HepG2 (cell line): Measurements from ENCODE around the gene ZNF155. TPM values are rescaled to one million over a fixed set of nuclear protein-coding genes. Genes with fewer than 3 reads are reported as not detected.

Experiments used
- CENPT ChIP-seq: sonication (generic); formaldehyde crosslinking; IDR thresholded peaks from 2 replicates; pipeline ENCODE4 v1.8.0; 2022; ENCODE audit warnings: low read depth, mild to moderate bottlenecking, moderate library complexity, missing genetic modification reagents
- CHCHD3 ChIP-seq: sonication (generic); formaldehyde crosslinking; IDR thresholded peaks from 2 replicates; pipeline ENCODE4 v1.8.0; 2022; ENCODE audit warnings: mild to moderate bottlenecking, missing genetic modification reagents, moderate library complexity
- EED ChIP-seq: sonication (generic); formaldehyde crosslinking; IDR thresholded peaks from 2 replicates; pipeline ENCODE4 v1.5.0; 2020; ENCODE audit warnings: mild to moderate bottlenecking, missing genetic modification reagents
- GZF1 ChIP-seq: sonication (generic); formaldehyde crosslinking; IDR thresholded peaks from 2 replicates; pipeline ENCODE4 v1.5.1; 2020; ENCODE audit warnings: mild to moderate bottlenecking, missing genetic modification reagents
- HDAC6 ChIP-seq: fragments of 200-600 bp; sonication (generic); IDR thresholded peaks from 2 replicates; pipeline ENCODE4 v1.7.0; 2017; ENCODE audit warnings: mild to moderate bottlenecking, antibody characterized with exemption, low read length, low read depth
- KAT7 ChIP-seq: IDR thresholded peaks from 2 replicates; pipeline ENCODE4 v1.6.1; 2018; ENCODE audit warnings: borderline replicate concordance, missing compliant biosample characterization
- MAZ ChIP-seq, 2 experiments: sonication (generic) in 1 of 2; formaldehyde crosslinking in 1 of 2; IDR thresholded peaks; 2 replicates each; pipeline versions ENCODE4 v1.5.0 to v1.6.1; 2012 to 2020; ENCODE audit warnings: low read depth in 2 of 2, mild to moderate bottlenecking in 2 of 2, borderline replicate concordance in 1 of 2, improper control_type of control experiment in 1 of 2, low read length in 1 of 2, missing genetic modification reagents in 1 of 2, moderate library complexity in 1 of 2
- MYNN ChIP-seq: sonication (generic); formaldehyde crosslinking; IDR thresholded peaks from 2 replicates; pipeline ENCODE4 v1.4.0; 2020; ENCODE audit warnings: mild to moderate bottlenecking, low read depth, missing genetic modification reagents
- RAD51 ChIP-seq: fragments of 450-650 bp; IDR thresholded peaks from 2 replicates; pipeline ENCODE4 v1.6.1; 2016; ENCODE audit warnings: borderline replicate concordance
- RBFOX2 ChIP-seq: fragments of 200-400 bp; formaldehyde crosslinking; IDR thresholded peaks from 2 replicates; pipeline ENCODE4 v1.6.1; 2017; ENCODE audit warnings: low read depth, mild to moderate bottlenecking, low read length
- SRSF4 ChIP-seq: fragments of 200-400 bp; formaldehyde crosslinking; IDR thresholded peaks from one replicate; pipeline ENCODE4 v1.6.1; 2018; ENCODE audit warnings: mild to moderate bottlenecking, low read depth, low read length, moderate library complexity; ENCODE audit not compliant: poor library complexity, severe bottlenecking
- TAF1 ChIP-seq: sonication (generic); formaldehyde crosslinking; IDR thresholded peaks from 2 replicates; pipeline ENCODE4 v1.4.0; 2020; ENCODE audit warnings: missing genetic modification reagents
- TCF12 ChIP-seq, 2 experiments: fragments of 450-650 bp in 1 of 2; sonication (generic) in 1 of 2; formaldehyde crosslinking in 1 of 2; IDR thresholded peaks; 2 replicates each; pipeline versions ENCODE4 v1.6.1 to v1.8.0; 2017 to 2022; ENCODE audit warnings: antibody characterized with exemption in 1 of 2, mild to moderate bottlenecking in 1 of 2, missing genetic modification reagents in 1 of 2, moderate library complexity in 1 of 2
- THYN1 ChIP-seq: sonication (generic); formaldehyde crosslinking; IDR thresholded peaks from 2 replicates; pipeline ENCODE4 v1.8.1; 2023; ENCODE audit warnings: low read depth, mild to moderate bottlenecking, moderate library complexity, missing genetic modification reagents, borderline replicate concordance
- XBP1 ChIP-seq: sonication (generic); formaldehyde crosslinking; IDR thresholded peaks from 2 replicates; pipeline ENCODE4 v1.5.0; 2020; ENCODE audit warnings: missing genetic modification reagents
- ZBTB37 ChIP-seq: sonication (generic); formaldehyde crosslinking; IDR thresholded peaks from 2 replicates; pipeline ENCODE4 v1.4.0; 2020; ENCODE audit warnings: mild to moderate bottlenecking, missing genetic modification reagents
- ZFX ChIP-seq: sonication (generic); formaldehyde crosslinking; IDR thresholded peaks from 2 replicates; pipeline ENCODE4 v1.4.0; 2020; ENCODE audit warnings: mild to moderate bottlenecking, low read depth, missing genetic modification reagents, moderate library complexity
- ZNF180 ChIP-seq: sonication (generic); formaldehyde crosslinking; IDR thresholded peaks from 2 replicates; pipeline ENCODE4 v1.4.0; 2020; ENCODE audit warnings: low read depth, missing genetic modification reagents, borderline replicate concordance
- ZNF33A ChIP-seq: sonication (generic); formaldehyde crosslinking; IDR thresholded peaks from 2 replicates; pipeline ENCODE4 v1.5.1; 2020; ENCODE audit warnings: missing genetic modification reagents, mild to moderate bottlenecking, moderate library complexity, borderline replicate concordance
- ZNF891 ChIP-seq: sonication (generic); formaldehyde crosslinking; IDR thresholded peaks from 2 replicates; pipeline ENCODE4 v1.5.0; 2020; ENCODE audit warnings: mild to moderate bottlenecking, missing genetic modification reagents
- polyA plus RNA-seq, 8 experiments: library from polyadenylated mRNA; depleted of rRNA in 3 of 8; stranded (reverse) in 7 of 8; unstranded in 1 of 8; fragments of >200 nt; fragmentation: Illumina TruSeq in 4 of 8; extraction: Trizol in 4 of 8; gene quantifications; 2 replicates each; pipeline versions ENCODE4 v1.2.1 to v1.2.3, GENCODE V29; 2011 to 2016; ENCODE audit warnings: low read depth in 4 of 8, missing spikeins in 1 of 8, mixed read lengths in 1 of 8; ENCODE audit not compliant: insufficient read depth in 1 of 8
- total RNA-seq, 5 experiments: library from RNA; depleted of rRNA; stranded (reverse); fragments of >200 nt; fragmentation: Illumina TruSeq; extraction: Trizol; gene quantifications; 2 replicates each; pipeline ENCODE4 v1.2.3, GENCODE V29; 2016; ENCODE audit warnings: low read depth in 1 of 5
- TF ChIP-seq, protein P1 (sequence below): IDR thresholded peaks from 2 replicates; pipeline ENCODE4 v1.6.1; 2016; ENCODE audit warnings: low read depth, control low read depth
- TF ChIP-seq, protein P2 (sequence below): sonication (generic); formaldehyde crosslinking; IDR thresholded peaks from 2 replicates; pipeline ENCODE4 v1.4.0; 2020; ENCODE audit warnings: missing genetic modification reagents, borderline replicate concordance

ZNF155 gene
- total and polyA plus RNA-seq, 2 of the 13 experiments (the other 11 are each of a cell fraction or from before 2014, with no cell fraction given) = 2.5 to 3.6 TPM

DNA sequence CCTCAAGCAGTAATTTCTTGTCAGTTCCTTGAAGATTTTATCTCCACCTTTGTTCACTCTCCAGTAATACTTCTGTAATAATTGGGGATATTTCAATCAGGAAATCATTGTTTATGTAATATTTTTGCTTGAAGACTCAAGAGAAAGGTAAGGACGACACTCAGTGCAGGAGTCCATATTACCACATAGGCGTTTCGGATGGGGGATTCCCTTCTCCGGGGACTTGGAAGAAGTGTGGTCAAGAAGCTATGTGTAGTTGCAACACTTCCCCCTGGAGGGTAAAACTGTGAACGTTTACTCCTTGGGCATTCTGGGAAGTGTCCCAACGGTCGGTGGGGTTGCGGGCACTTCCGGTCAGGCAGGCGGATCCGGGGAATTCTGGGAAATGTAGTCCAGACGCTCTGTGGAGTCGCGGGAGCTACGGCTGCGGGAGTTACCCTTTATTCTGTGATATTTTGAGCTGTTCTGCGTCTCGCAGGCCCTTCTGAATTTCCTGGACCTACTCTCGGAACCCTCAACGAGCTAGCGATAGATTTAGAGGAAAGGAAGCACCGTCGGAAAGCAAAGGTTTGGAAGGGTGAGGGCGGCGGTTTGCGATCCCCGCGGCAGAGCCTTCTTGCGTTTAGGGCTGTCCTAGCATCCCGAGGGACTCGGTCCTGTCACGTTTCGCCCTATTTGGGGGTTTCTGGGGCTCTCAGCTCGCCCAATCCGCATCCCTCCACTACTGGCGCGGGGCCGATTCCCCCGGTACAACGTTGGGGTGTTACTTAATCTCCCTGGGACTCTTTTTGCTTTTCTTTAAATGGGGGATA lies 32.9 kb upstream of the ZNF155 start, which contains the start of gene ZNF221 (continued):
- no peak for TF ChIP-seq ZBTB37 (CRISPR knock-in tag)
- TF ChIP-seq THYN1 (CRISPR knock-in tag) = no peak
- peak; percentile 43 for TF ChIP-seq TAF1
- no peak for TF ChIP-seq RBFOX2
- TF ChIP-seq EED = no peak
- TF ChIP-seq ZNF180 (CRISPR knock-in tag) = no peak
- TF ChIP-seq MAZ (IDR thresholded peaks at IDR 0.05; ENCODE audit: borderline replicate concordance, low read depth, low read length) = peak; percentile 37; the same call in 1 of the 2 replicates
- no peak for TF ChIP-seq MAZ (CRISPR knock-in tag; IDR thresholded peaks at IDR 0.05; ENCODE audit: low read depth)
- no peak for TF ChIP-seq SRSF4
- no peak for TF ChIP-seq MYNN (CRISPR knock-in tag)
- no peak for TF ChIP-seq CHCHD3 (CRISPR knock-in tag)
- TF ChIP-seq, protein P1, sequence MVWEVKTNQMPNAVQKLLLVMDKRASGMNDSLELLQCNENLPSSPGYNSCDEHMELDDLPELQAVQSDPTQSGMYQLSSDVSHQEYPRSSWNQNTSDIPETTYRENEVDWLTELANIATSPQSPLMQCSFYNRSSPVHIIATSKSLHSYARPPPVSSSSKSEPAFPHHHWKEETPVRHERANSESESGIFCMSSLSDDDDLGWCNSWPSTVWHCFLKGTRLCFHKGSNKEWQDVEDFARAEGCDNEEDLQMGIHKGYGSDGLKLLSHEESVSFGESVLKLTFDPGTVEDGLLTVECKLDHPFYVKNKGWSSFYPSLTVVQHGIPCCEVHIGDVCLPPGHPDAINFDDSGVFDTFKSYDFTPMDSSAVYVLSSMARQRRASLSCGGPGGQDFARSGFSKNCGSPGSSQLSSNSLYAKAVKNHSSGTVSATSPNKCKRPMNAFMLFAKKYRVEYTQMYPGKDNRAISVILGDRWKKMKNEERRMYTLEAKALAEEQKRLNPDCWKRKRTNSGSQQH = 0 out of 2 replicates have a peak, but pooled peaks have one; percentile 58
- TF ChIP-seq CENPT = no peak
- TF ChIP-seq TCF12 (IDR thresholded peaks at IDR 0.05) = no peak
- TF ChIP-seq TCF12 (CRISPR knock-in tag; IDR thresholded peaks at IDR 0.05) = no peak
- TF ChIP-seq, protein P2, sequence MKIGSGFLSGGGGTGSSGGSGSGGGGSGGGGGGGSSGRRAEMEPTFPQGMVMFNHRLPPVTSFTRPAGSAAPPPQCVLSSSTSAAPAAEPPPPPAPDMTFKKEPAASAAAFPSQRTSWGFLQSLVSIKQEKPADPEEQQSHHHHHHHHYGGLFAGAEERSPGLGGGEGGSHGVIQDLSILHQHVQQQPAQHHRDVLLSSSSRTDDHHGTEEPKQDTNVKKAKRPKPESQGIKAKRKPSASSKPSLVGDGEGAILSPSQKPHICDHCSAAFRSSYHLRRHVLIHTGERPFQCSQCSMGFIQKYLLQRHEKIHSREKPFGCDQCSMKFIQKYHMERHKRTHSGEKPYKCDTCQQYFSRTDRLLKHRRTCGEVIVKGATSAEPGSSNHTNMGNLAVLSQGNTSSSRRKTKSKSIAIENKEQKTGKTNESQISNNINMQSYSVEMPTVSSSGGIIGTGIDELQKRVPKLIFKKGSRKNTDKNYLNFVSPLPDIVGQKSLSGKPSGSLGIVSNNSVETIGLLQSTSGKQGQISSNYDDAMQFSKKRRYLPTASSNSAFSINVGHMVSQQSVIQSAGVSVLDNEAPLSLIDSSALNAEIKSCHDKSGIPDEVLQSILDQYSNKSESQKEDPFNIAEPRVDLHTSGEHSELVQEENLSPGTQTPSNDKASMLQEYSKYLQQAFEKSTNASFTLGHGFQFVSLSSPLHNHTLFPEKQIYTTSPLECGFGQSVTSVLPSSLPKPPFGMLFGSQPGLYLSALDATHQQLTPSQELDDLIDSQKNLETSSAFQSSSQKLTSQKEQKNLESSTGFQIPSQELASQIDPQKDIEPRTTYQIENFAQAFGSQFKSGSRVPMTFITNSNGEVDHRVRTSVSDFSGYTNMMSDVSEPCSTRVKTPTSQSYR (CRISPR knock-in tag) = no peak
- no peak for TF ChIP-seq RAD51
- TF ChIP-seq ZFX = peak; percentile 57
- no peak for TF ChIP-seq ZNF33A (CRISPR knock-in tag)
- TF ChIP-seq ZNF891 (CRISPR knock-in tag) = no peak; the same call in 1 of the 2 replicates
- TF ChIP-seq KAT7 (CRISPR knock-in tag) = no peak
- no peak for TF ChIP-seq HDAC6
- no peak for TF ChIP-seq GZF1 (CRISPR knock-in tag)
- no peak for TF ChIP-seq XBP1 (CRISPR knock-in tag)
